ENCODE results near the gene MAPK8.

DNA sequence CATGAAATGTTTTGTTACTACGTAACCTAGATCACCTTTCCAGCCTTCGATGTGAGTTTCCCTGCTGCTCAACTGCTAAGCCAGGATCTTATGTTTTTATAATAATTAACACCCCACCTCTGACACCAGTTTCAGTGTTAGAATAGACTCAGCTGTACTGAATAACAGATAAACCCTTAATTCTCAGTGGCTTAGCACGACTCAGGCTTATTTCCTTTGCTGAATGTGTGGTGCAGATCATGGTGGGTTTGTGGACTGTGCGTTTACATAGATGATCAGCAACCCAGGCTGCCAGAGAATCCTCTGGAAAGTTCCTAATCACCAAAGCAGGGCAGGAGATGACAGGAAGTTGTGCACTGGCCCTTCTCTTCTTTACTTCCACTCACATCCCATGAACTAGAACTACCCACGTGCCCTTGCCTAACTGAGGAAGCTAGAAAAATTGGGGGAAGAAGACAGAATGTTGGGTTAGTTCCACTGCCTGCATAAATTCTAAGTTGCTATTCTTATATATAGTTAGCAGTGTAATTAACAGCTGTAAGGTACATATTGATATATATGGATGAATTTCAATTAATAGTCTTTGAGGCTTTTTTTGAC lies 111.8 kb downstream of the MAPK8 start:
- TF ChIP-seq POLR2AphosphoS5 (IDR thresholded peaks at IDR 0.05): no peak
- TF ChIP-seq, protein P1, sequence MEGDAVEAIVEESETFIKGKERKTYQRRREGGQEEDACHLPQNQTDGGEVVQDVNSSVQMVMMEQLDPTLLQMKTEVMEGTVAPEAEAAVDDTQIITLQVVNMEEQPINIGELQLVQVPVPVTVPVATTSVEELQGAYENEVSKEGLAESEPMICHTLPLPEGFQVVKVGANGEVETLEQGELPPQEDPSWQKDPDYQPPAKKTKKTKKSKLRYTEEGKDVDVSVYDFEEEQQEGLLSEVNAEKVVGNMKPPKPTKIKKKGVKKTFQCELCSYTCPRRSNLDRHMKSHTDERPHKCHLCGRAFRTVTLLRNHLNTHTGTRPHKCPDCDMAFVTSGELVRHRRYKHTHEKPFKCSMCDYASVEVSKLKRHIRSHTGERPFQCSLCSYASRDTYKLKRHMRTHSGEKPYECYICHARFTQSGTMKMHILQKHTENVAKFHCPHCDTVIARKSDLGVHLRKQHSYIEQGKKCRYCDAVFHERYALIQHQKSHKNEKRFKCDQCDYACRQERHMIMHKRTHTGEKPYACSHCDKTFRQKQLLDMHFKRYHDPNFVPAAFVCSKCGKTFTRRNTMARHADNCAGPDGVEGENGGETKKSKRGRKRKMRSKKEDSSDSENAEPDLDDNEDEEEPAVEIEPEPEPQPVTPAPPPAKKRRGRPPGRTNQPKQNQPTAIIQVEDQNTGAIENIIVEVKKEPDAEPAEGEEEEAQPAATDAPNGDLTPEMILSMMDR (IDR thresholded peaks at IDR 0.05): no peak
- TF ChIP-seq POLR2A (IDR thresholded peaks at IDR 0.05): no peak
